GM18517 (cell line): Measurements from ENCODE around the gene UBTD2.
"Not testable (repeated sequence)": the region's sequence is repeated elsewhere in the genome, so short reads cannot be mapped to it uniquely, and the experiment has no call there.

ENCODE experiments used
- ATAC-seq: cut with Tn5 transposase; IDR thresholded peaks from one replicate; pipeline ENCODE4 v1.9.1; 2021; ENCODE audit warnings: mild to moderate bottlenecking, moderate library complexity; ENCODE audit not compliant: unreplicated experiment

The UBTD2 gene

GRCh38 chr5:172283020-172283861 is at the start of gene UBTD2:
Gene UBTD2, minus strand, starts transcription at chr5:172283764. Its CDS starts 99 bp downstream, at chr5:172283665.
- ATAC-seq, result peak; percentile 84

- not testable (repeated sequence) for ATAC-seq
Observed at GRCh38 chr5:172326901-172327300, 43.3 kb upstream of the UBTD2 start.

- ATAC-seq, result no peak
Observed at GRCh38 chr5:172325452-172325851, 41.9 kb upstream of the UBTD2 start.

GRCh38 chr5:172322028-172322965 is 38.7 kb upstream of the UBTD2 start:
- ATAC-seq, result no peak

GRCh38 chr5:172321593-172321992 is 38.0 kb upstream of the UBTD2 start:
- ATAC-seq, result no peak

- no peak for ATAC-seq
Observed at GRCh38 chr5:172319708-172320441, 36.3 kb upstream of the UBTD2 start.

GRCh38 chr5:172315587-172316493 is 32.3 kb upstream of the UBTD2 start:
- peak; percentile 71 for ATAC-seq

GRCh38 chr5:172313915-172314314 is 30.4 kb upstream of the UBTD2 start:
- no peak for ATAC-seq

- no peak for ATAC-seq
Observed at GRCh38 chr5:172312286-172312685, 28.7 kb upstream of the UBTD2 start.

GRCh38 chr5:172311605-172312004 is 28.0 kb upstream of the UBTD2 start:
- ATAC-seq, result no peak

GRCh38 chr5:172311026-172311425 is 27.5 kb upstream of the UBTD2 start:
- ATAC-seq, result no peak

- no peak for ATAC-seq
Observed at GRCh38 chr5:172305380-172305779, 21.8 kb upstream of the UBTD2 start.

- ATAC-seq, result no peak
Observed at GRCh38 chr5:172303572-172304335, 20.2 kb upstream of the UBTD2 start.

- no peak for ATAC-seq
Observed at GRCh38 chr5:172303162-172303561, 19.6 kb upstream of the UBTD2 start.

GRCh38 chr5:172302047-172302710 is 18.6 kb upstream of the UBTD2 start:
- ATAC-seq, result no peak

- no peak for ATAC-seq
Observed at GRCh38 chr5:172299916-172300439, 16.4 kb upstream of the UBTD2 start.

- no peak for ATAC-seq
Observed at GRCh38 chr5:172294831-172295230, 11.3 kb upstream of the UBTD2 start.

GRCh38 chr5:172293745-172294342 is 10.3 kb upstream of the UBTD2 start:
- ATAC-seq, result no peak
